Measurements from ENCODE around the gene BTN2A1.

- TF ChIP-seq CTCF (IDR thresholded peaks at IDR 0.05; ENCODE audit: low read depth, low read length) (no peak), EZH2phosphoT487 (IDR thresholded peaks at IDR 0.05; ENCODE audit: low read depth) (no peak)
Measured at GRCh38 chr6:26493258-26493657, 35.5 kb downstream of the BTN2A1 start.
